MM.1S (cell line): ENCODE data around the gene SUSD1.

Source experiments
- DNase-seq: peaks from one replicate; pipeline ENCODE4 v3.0.0-alpha.2; 2015
- H2AFZ ChIP-seq: fragments of 300-600 bp; sonication (generic); 2 replicates; pipeline ENCODE4 v1.6.0; 2016; ENCODE audit warnings: antibody characterized with exemption, low read length
- H3F3A ChIP-seq: fragments of 300-600 bp; sonication (generic); 2 replicates; pipeline ENCODE4 v1.6.1; 2016; ENCODE audit warnings: mild to moderate bottlenecking, antibody characterized with exemption, low read length, moderate library complexity, mixed read lengths; ENCODE audit not compliant: insufficient read depth
- H3K27ac ChIP-seq: fragments of 300-600 bp; sonication (generic); 2 replicates; pipeline ENCODE4 v1.5.1; 2016; ENCODE audit warnings: mild to moderate bottlenecking, low read length
- H3K27me3 ChIP-seq: fragments of 300-600 bp; sonication (generic); replicated peaks from 2 replicates; pipeline ENCODE4 v1.6.0; 2016; ENCODE audit warnings: low read length; ENCODE audit not compliant: insufficient read depth
- H3K36me3 ChIP-seq: fragments of 300-600 bp; sonication (generic); replicated peaks from 2 replicates; pipeline ENCODE4 v1.6.1; 2016; ENCODE audit warnings: mild to moderate bottlenecking, low read length, mixed read lengths; ENCODE audit not compliant: insufficient read depth
- H3K4me1 ChIP-seq: fragments of 300-600 bp; sonication (generic); 2 replicates; pipeline ENCODE4 v1.6.1; 2016; ENCODE audit warnings: low read length, mixed read lengths
- H3K4me2 ChIP-seq: fragments of 300-600 bp; sonication (generic); 2 replicates; pipeline ENCODE4 v1.6.0; 2016; ENCODE audit warnings: low read depth, low read length
- H3K4me3 ChIP-seq: fragments of 300-600 bp; sonication (generic); 2 replicates; pipeline ENCODE4 v1.5.1; 2016; ENCODE audit warnings: low read length, mixed read lengths
- H3K79me2 ChIP-seq: fragments of 300-600 bp; sonication (generic); 2 replicates; pipeline ENCODE4 v1.6.1; 2016; ENCODE audit warnings: mixed run types, low read length, mixed read lengths
- H3K9ac ChIP-seq: fragments of 300-600 bp; sonication (generic); 2 replicates; pipeline ENCODE4 v1.6.1; 2016; ENCODE audit warnings: low read length, mixed read lengths
- H3K9me2 ChIP-seq: fragments of 300-600 bp; sonication (generic); replicated peaks from 2 replicates; pipeline ENCODE4 v1.6.1; 2016; ENCODE audit warnings: mild to moderate bottlenecking, low read length, mixed read lengths; ENCODE audit not compliant: insufficient read depth
- H3K9me3 ChIP-seq: fragments of 300-600 bp; sonication (generic); replicated peaks from 2 replicates; pipeline ENCODE4 v1.6.1; 2016; ENCODE audit warnings: mild to moderate bottlenecking, low read length, mixed read lengths; ENCODE audit not compliant: insufficient read depth
- H4K20me1 ChIP-seq: fragments of 300-600 bp; sonication (generic); 2 replicates; pipeline ENCODE4 v1.6.1; 2016; ENCODE audit warnings: mild to moderate bottlenecking, low read length, moderate library complexity, mixed read lengths; ENCODE audit not compliant: insufficient read depth
- CTCF ChIP-seq: fragments of 300-600 bp; sonication (generic); IDR thresholded peaks from 2 replicates; pipeline ENCODE4 v1.5.1; 2016; ENCODE audit warnings: antibody characterized with exemption, low read length, mixed read lengths
- EZH2 ChIP-seq: fragments of 300-600 bp; sonication (generic); optimal IDR thresholded peaks from 2 replicates; pipeline ENCODE3; 2017; ENCODE audit warnings: low read depth, mild to moderate bottlenecking, antibody characterized with exemption, low read length, mixed read lengths
- EZH2phosphoT487 ChIP-seq: fragments of 300-600 bp; sonication (generic); IDR thresholded peaks from 2 replicates; pipeline ENCODE4 v1.6.1; 2018; ENCODE audit warnings: antibody characterized with exemption, low read length

SUSD1 gene

GRCh38 chr9:112093870-112094216 is 81.3 kb downstream of the SUSD1 start:
- Histone ChIP-seq H4K20me1 (no peaks in the 10 kb centered on the region), H3K36me3 (no peaks in the 10 kb centered on the region), H2AFZ (no peak overlapping the region), H3F3A (no peaks in the 10 kb centered on the region), H3K4me1 (peaks cover 13% of the 10 kb centered on the region; the same call in 1 of the 2 replicates), H3K27me3 (no peaks in the 10 kb centered on the region), H3K4me3 (no peak overlapping the region), H3K9ac (no peak overlapping the region), H3K9me2 (no peaks in the 10 kb centered on the region), H3K9me3 (no peaks in the 10 kb centered on the region), H3K4me2 (no peak overlapping the region), H3K27ac (no peak overlapping the region), H3K79me2 (no peaks in the 10 kb centered on the region)
- DNase-seq: no peak
- TF ChIP-seq EZH2phosphoT487 (no peak), EZH2 (no peak), CTCF (no peak)

GRCh38 chr9:112093147-112093869 is 81.8 kb downstream of the SUSD1 start:
- no peak overlapping the region for H2AFZ ChIP-seq
- H3F3A ChIP-seq: no peaks in the 10 kb centered on the region
- TF ChIP-seq EZH2 (no peak), EZH2phosphoT487 (no peak), CTCF (no peak)
- no peak overlapping the region for H3K9ac ChIP-seq
- no peaks in the 10 kb centered on the region for H4K20me1 ChIP-seq
- no peak overlapping the region for H3K4me2 ChIP-seq
- DNase-seq: no peak
- no peaks in the 10 kb centered on the region for H3K79me2 ChIP-seq
- H3K27ac ChIP-seq: no peak overlapping the region
- H3K4me1 ChIP-seq: peaks cover 13% of the 10 kb centered on the region; the same call in 1 of the 2 replicates
- no peaks in the 10 kb centered on the region for H3K9me3 ChIP-seq
- H3K27me3 ChIP-seq: no peaks in the 10 kb centered on the region
- no peak overlapping the region for H3K4me3 ChIP-seq
- H3K9me2 ChIP-seq: no peaks in the 10 kb centered on the region
- no peaks in the 10 kb centered on the region for H3K36me3 ChIP-seq

- Histone ChIP-seq H3K79me2 (no peaks in the 10 kb centered on the region), H3K27ac (no peak overlapping the region), H4K20me1 (no peaks in the 10 kb centered on the region), H3K4me3 (no peak overlapping the region), H2AFZ (no peak overlapping the region), H3K27me3 (no peaks in the 10 kb centered on the region), H3K9me2 (no peaks in the 10 kb centered on the region), H3F3A (no peaks in the 10 kb centered on the region), H3K4me1 (peaks cover 13% of the 10 kb centered on the region; the same call in 1 of the 2 replicates), H3K9ac (no peak overlapping the region), H3K4me2 (no peak overlapping the region), H3K9me3 (no peaks in the 10 kb centered on the region), H3K36me3 (no peaks in the 10 kb centered on the region)
- TF ChIP-seq CTCF (peak; percentile 23), EZH2 (no peak), EZH2phosphoT487 (no peak)
- no peak for DNase-seq
Observed at GRCh38 chr9:112091810-112092209, 83.3 kb downstream of the SUSD1 start.
